Panc1 (cell line): Measurements from ENCODE around the gene ESR2. TPM values are rescaled to one million over a fixed set of nuclear protein-coding genes. Genes with fewer than 3 reads are reported as not detected.

ENCODE experiments used
- ATAC-seq: fragments of 200-7000 bp; cut with Tn5 transposase; 2 replicates; pipeline ENCODE4 v1.9.1; 2020; ENCODE audit warnings: mild to moderate bottlenecking, moderate library complexity
- BruUV-seq: library from RNA; stranded (reverse); fragments of 400-500 nt; replicated peaks from 2 replicates; lab custom pipeline; 2021; lab: Mats Ljungman, UMichigan
- CTCF ChIA-PET: fragments of 300-600 bp; sonication (Branson Sonifier 250); formaldehyde crosslinking; loops from one replicate; lab custom pipeline; 2022; ENCODE audit warnings: antibody characterized with exemption; lab: Charles Lee
- POLR2A ChIA-PET: fragments of 300-600 bp; sonication (Branson Sonifier 250); formaldehyde crosslinking; loops from one replicate; lab custom pipeline; 2022; ENCODE audit warnings: antibody characterized with exemption; lab: Charles Lee
- DNase-seq: peaks from one replicate; pipeline ENCODE4 v3.0.0-alpha.2; 2010; ENCODE audit warnings: low read depth, low spot score
- H3K27ac ChIP-seq: 2 replicates; pipeline ENCODE4 v1.5.1; 2011; ENCODE audit warnings: mild to moderate bottlenecking, low read length, inconsistent platforms
- H3K27me3 ChIP-seq: fragments of 200-500 bp; sonication (Bioruptor generic); 2 replicates; pipeline ENCODE4 v1.6.0; 2014; ENCODE audit warnings: low read length, inconsistent platforms; ENCODE audit not compliant: control insufficient read depth, insufficient read depth
- H3K36me3 ChIP-seq: fragments of 200-500 bp; sonication (Bioruptor generic); 2 replicates; pipeline ENCODE4 v1.5.1; 2014; ENCODE audit warnings: inconsistent platforms, mild to moderate bottlenecking, low read length, moderate library complexity; ENCODE audit not compliant: control insufficient read depth, insufficient read depth
- H3K4me1 ChIP-seq: 2 replicates; pipeline ENCODE4 v1.5.1; 2011; ENCODE audit warnings: inconsistent platforms, mild to moderate bottlenecking, low read length, moderate library complexity; ENCODE audit not compliant: control insufficient read depth, insufficient read depth
- H3K4me3 ChIP-seq, 2 experiments: 2 replicates each; pipeline ENCODE4 v1.5.1; 2011 to 2012; ENCODE audit warnings: low read depth in 2 of 2, low read length in 2 of 2, mild to moderate bottlenecking in 2 of 2, inconsistent platforms in 1 of 2, moderate library complexity in 1 of 2
- H3K9me3 ChIP-seq: fragments of 200-500 bp; sonication (Bioruptor generic); 2 replicates; pipeline ENCODE4 v1.5.1; 2014; ENCODE audit warnings: low read depth, mild to moderate bottlenecking, inconsistent platforms, low read length, moderate library complexity; ENCODE audit not compliant: control insufficient read depth, insufficient read depth
- CTCF ChIP-seq: fragments of 450-650 bp; IDR thresholded peaks from 2 replicates; pipeline ENCODE4 v1.5.1; 2017; ENCODE audit warnings: mild to moderate bottlenecking
- POLR2AphosphoS5 ChIP-seq: IDR thresholded peaks from 2 replicates; pipeline ENCODE4 v1.6.1; 2012; ENCODE audit warnings: mild to moderate bottlenecking, low read depth, low read length, moderate library complexity
- REST ChIP-seq, 2 experiments: IDR thresholded peaks; 2 replicates each; pipeline ENCODE4 v1.6.1; 2011 to 2012; ENCODE audit warnings: low read depth in 2 of 2, control low read depth in 1 of 2, low read length in 1 of 2, mild to moderate bottlenecking in 1 of 2, moderate library complexity in 1 of 2; ENCODE audit not compliant: insufficient read depth in 1 of 2
- SIN3A ChIP-seq: IDR thresholded peaks from 2 replicates; pipeline ENCODE4 v1.6.1; 2012; ENCODE audit warnings: low read depth, mild to moderate bottlenecking, low read length, moderate library complexity, borderline replicate concordance; ENCODE audit not compliant: insufficient read depth
- TCF7L2 ChIP-seq: IDR thresholded peaks from 2 replicates; pipeline ENCODE4 v1.6.1; 2011; ENCODE audit warnings: mild to moderate bottlenecking, low read depth, low read length, inconsistent platforms
- in situ Hi-C: cut with HindIII; loops from 2 replicates; pipeline ENCODE4 v1.10.0; 2016; ENCODE audit warnings: low sequenced_read_pairs, low pct_unique_long_range_greater_than_20kb
- intact Hi-C: fragments of 100-400 bp; cut with micrococcal nuclease; formaldehyde crosslinking; loops from one replicate; pipeline ENCODE4 v1.10.0; 2022; ENCODE audit not compliant: unreplicated experiment
- total RNA-seq: library from RNA; stranded (reverse); gene quantifications from one replicate; pipeline ENCODE4 v1.2.1, GENCODE V29; 2021; ENCODE audit not compliant: unreplicated experiment

ESR2 gene
- total RNA-seq, 1 experiment from 2014 or later: not detected

GRCh38 chr14:64213853-64214570, 80.2 kb downstream of the ESR2 start:
- CTCF ChIA-PET: no interaction called here
- POLR2A ChIA-PET: no interaction called here
- no peaks in the 10 kb centered on the region for H3K9me3 ChIP-seq
- DNase-seq: no peak
- ATAC-seq: no peak
- in situ Hi-C loops: no loop called here
- no peak overlapping the region for H3K4me3 ChIP-seq
- no peaks in the 10 kb centered on the region for H3K4me1 ChIP-seq
- no peaks in the 10 kb centered on the region for H3K27me3 ChIP-seq
- no peak for TF ChIP-seq TCF7L2
- no peak for TF ChIP-seq REST (IDR thresholded peaks at IDR 0.05; ENCODE audit: insufficient read depth in 1 of 2, low read depth in 2 of 2, low read length in 1 of 2)
- TF ChIP-seq POLR2AphosphoS5: no peak
- no peak for TF ChIP-seq CTCF
- no peak for TF ChIP-seq SIN3A
- H3K27ac ChIP-seq: no peak overlapping the region
- no TSS peak for BruUV-seq
- H3K36me3 ChIP-seq: no peaks in the 10 kb centered on the region; the same call in 1 of the 2 replicates
- intact Hi-C loops: no loop called here

- ChIA-PET POLR2A (no interaction called here), CTCF (no interaction called here)
- no peaks in the 10 kb centered on the region for H3K9me3 ChIP-seq
- in situ Hi-C loops (no loop called here), intact Hi-C loops (no loop called here)
- H3K36me3 ChIP-seq: no peaks in the 10 kb centered on the region; the same call in 1 of the 2 replicates
- H3K4me3 ChIP-seq: no peak overlapping the region
- ATAC-seq: no peak
- no peaks in the 10 kb centered on the region for H3K27me3 ChIP-seq
- H3K4me1 ChIP-seq: no peaks in the 10 kb centered on the region
- no TSS peak for BruUV-seq
- H3K27ac ChIP-seq: no peak overlapping the region
- TF ChIP-seq TCF7L2 (no peak), REST (IDR thresholded peaks at IDR 0.05; ENCODE audit: insufficient read depth in 1 of 2, low read depth in 2 of 2, low read length in 1 of 2) (no peak), POLR2AphosphoS5 (no peak), CTCF (no peak), SIN3A (no peak)
- DNase-seq: no peak
Observed at GRCh38 chr14:64213086-64213485, 81.1 kb downstream of the ESR2 start.
